HepG2 (cell line): Measurements from ENCODE around the gene RASD1. TPM values are rescaled to one million over a fixed set of nuclear protein-coding genes. Genes with fewer than 3 reads are reported as not detected.

Experiments
- FOSL1 ChIP-seq: sonication (generic); formaldehyde crosslinking; IDR thresholded peaks from 2 replicates; pipeline ENCODE4 v1.9.0; 2021; ENCODE audit warnings: missing genetic modification reagents, borderline replicate concordance
- NFATC3 ChIP-seq: sonication (generic); formaldehyde crosslinking; IDR thresholded peaks from 2 replicates; pipeline ENCODE4 v1.5.1; 2020; ENCODE audit warnings: mild to moderate bottlenecking, missing genetic modification reagents
- SMYD3 ChIP-seq: sonication (generic); formaldehyde crosslinking; IDR thresholded peaks from 2 replicates; pipeline ENCODE4 v1.8.1; 2023; ENCODE audit warnings: mild to moderate bottlenecking, missing genetic modification reagents
- SOX5 ChIP-seq: IDR thresholded peaks from 2 replicates; pipeline ENCODE4 v1.6.1; 2016; ENCODE audit warnings: borderline replicate concordance
- SPEN ChIP-seq: sonication (generic); formaldehyde crosslinking; IDR thresholded peaks from 2 replicates; pipeline ENCODE4 v1.5.1; 2020; ENCODE audit warnings: low read depth, mild to moderate bottlenecking, missing genetic modification reagents
- TOPORS ChIP-seq: sonication (generic); formaldehyde crosslinking; IDR thresholded peaks from 2 replicates; pipeline ENCODE4 v1.8.0; 2023; ENCODE audit warnings: mild to moderate bottlenecking, missing genetic modification reagents
- TP53 ChIP-seq: sonication (generic); formaldehyde crosslinking; conservative IDR thresholded peaks from 2 replicates; pipeline ENCODE4 v1.4.0; 2020; ENCODE audit warnings: missing genetic modification reagents
- ZHX1 ChIP-seq: sonication (generic); formaldehyde crosslinking; IDR thresholded peaks from 2 replicates; pipeline ENCODE4 v1.8.1; 2022; ENCODE audit warnings: low read depth, mild to moderate bottlenecking, missing genetic modification reagents
- ZNF136 ChIP-seq: sonication (generic); formaldehyde crosslinking; IDR thresholded peaks from 2 replicates; pipeline ENCODE4 v1.8.1; 2022; ENCODE audit warnings: low read depth, mild to moderate bottlenecking, moderate library complexity, missing genetic modification reagents
- ZNF557 ChIP-seq: sonication (generic); formaldehyde crosslinking; IDR thresholded peaks from 2 replicates; pipeline ENCODE4 v1.4.0; 2020; ENCODE audit warnings: missing genetic modification reagents
- ZNF775 ChIP-seq: sonication (generic); formaldehyde crosslinking; IDR thresholded peaks from 2 replicates; pipeline ENCODE4 v1.4.0; 2020; ENCODE audit warnings: missing genetic modification reagents, mild to moderate bottlenecking, moderate library complexity, borderline replicate concordance
- ZNF790 ChIP-seq: sonication (generic); formaldehyde crosslinking; IDR thresholded peaks from 2 replicates; pipeline ENCODE4 v1.8.0; 2022; ENCODE audit warnings: missing genetic modification reagents, mild to moderate bottlenecking, borderline replicate concordance
- polyA plus RNA-seq, 8 experiments: library from polyadenylated mRNA; depleted of rRNA in 3 of 8; stranded (reverse) in 7 of 8; unstranded in 1 of 8; fragments of >200 nt; fragmentation: Illumina TruSeq in 4 of 8; extraction: Trizol in 4 of 8; gene quantifications; 2 replicates each; pipeline versions ENCODE4 v1.2.1 to v1.2.3, GENCODE V29; 2011 to 2016; ENCODE audit warnings: low read depth in 4 of 8, missing spikeins in 1 of 8, mixed read lengths in 1 of 8; ENCODE audit not compliant: insufficient read depth in 1 of 8
- total RNA-seq, 5 experiments: library from RNA; depleted of rRNA; stranded (reverse); fragments of >200 nt; fragmentation: Illumina TruSeq; extraction: Trizol; gene quantifications; 2 replicates each; pipeline ENCODE4 v1.2.3, GENCODE V29; 2016; ENCODE audit warnings: low read depth in 1 of 5
- TF ChIP-seq, protein P1 (sequence below): sonication (generic); formaldehyde crosslinking; IDR thresholded peaks from 2 replicates; pipeline ENCODE4 v1.5.0; 2020; ENCODE audit warnings: mild to moderate bottlenecking, missing genetic modification reagents, borderline replicate concordance
- TF ChIP-seq, protein P2 (sequence below): IDR thresholded peaks from 2 replicates; pipeline ENCODE4 v1.6.1; 2018; ENCODE audit warnings: missing genetic modification reagents

The RASD1 gene
- total and polyA plus RNA-seq, 2 of the 13 experiments (the other 11 are each of a cell fraction or from before 2014, with no cell fraction given) = 1.6 to 4.2 TPM

DNA sequence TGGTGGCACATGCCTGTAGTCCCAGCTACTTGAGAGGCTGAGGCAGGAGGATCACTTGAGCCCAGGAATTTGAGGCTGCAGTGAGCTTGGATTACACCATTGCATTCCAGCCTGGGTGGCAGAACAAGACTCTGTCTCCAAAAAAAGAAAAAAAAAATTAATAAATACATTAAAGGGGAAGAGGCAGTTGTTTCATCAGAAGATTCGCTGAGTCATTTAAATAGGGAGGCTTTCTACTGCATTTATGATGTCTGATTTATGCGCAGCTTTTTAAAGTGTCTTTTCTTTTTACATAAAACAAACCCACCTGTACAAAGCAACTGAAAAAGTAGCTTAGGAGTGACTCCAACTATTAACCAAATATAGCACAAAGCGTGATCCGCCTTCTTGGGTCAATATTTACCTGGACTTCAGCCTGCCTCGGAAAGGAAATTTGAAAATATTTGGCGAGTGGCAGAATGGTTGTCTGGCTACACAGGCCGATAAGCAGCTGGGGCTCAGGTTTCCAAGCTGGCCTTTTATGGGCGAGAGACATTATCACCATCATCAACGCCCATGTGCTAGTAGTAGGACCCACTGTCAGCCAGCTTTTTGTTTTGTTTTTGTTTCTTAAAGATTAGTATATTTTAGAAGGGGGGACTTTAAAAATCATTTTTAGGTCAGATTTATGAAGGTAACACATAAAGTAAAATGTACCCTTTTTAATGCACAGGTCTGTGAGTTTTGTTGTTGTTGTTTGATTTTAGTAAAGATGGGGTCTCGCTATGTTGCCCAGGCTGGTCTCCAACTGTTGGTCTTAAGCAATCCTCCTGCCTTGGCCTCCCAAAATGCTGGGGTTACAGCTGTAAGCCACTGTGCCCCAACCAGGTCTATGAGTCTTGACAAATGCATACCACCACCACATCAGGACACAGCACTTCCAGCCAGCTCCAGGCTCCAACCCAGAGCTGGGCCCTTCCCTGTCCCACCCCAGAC lies 42.5 kb upstream of the RASD1 start (continued):
- TF ChIP-seq SPEN (CRISPR knock-in tag) (no peak), ZHX1 (0 out of 2 replicates have a peak, but pooled peaks have one; percentile 42), SOX5 (CRISPR knock-in tag) (peak; percentile 94), ZNF790 (CRISPR knock-in tag) (no peak), ZNF775 (CRISPR knock-in tag) (no peak), SMYD3 (peak; percentile 88), TOPORS (CRISPR knock-in tag) (0 out of 2 replicates have a peak, but pooled peaks have one; percentile 57), FOSL1 (CRISPR knock-in tag) (no peak), TP53 (no peak), ZNF557 (CRISPR knock-in tag) (no peak), ZNF136 (CRISPR knock-in tag) (no peak; the same call in 1 of the 2 replicates), NFATC3 (CRISPR knock-in tag) (no peak)
- TF ChIP-seq, protein P1, sequence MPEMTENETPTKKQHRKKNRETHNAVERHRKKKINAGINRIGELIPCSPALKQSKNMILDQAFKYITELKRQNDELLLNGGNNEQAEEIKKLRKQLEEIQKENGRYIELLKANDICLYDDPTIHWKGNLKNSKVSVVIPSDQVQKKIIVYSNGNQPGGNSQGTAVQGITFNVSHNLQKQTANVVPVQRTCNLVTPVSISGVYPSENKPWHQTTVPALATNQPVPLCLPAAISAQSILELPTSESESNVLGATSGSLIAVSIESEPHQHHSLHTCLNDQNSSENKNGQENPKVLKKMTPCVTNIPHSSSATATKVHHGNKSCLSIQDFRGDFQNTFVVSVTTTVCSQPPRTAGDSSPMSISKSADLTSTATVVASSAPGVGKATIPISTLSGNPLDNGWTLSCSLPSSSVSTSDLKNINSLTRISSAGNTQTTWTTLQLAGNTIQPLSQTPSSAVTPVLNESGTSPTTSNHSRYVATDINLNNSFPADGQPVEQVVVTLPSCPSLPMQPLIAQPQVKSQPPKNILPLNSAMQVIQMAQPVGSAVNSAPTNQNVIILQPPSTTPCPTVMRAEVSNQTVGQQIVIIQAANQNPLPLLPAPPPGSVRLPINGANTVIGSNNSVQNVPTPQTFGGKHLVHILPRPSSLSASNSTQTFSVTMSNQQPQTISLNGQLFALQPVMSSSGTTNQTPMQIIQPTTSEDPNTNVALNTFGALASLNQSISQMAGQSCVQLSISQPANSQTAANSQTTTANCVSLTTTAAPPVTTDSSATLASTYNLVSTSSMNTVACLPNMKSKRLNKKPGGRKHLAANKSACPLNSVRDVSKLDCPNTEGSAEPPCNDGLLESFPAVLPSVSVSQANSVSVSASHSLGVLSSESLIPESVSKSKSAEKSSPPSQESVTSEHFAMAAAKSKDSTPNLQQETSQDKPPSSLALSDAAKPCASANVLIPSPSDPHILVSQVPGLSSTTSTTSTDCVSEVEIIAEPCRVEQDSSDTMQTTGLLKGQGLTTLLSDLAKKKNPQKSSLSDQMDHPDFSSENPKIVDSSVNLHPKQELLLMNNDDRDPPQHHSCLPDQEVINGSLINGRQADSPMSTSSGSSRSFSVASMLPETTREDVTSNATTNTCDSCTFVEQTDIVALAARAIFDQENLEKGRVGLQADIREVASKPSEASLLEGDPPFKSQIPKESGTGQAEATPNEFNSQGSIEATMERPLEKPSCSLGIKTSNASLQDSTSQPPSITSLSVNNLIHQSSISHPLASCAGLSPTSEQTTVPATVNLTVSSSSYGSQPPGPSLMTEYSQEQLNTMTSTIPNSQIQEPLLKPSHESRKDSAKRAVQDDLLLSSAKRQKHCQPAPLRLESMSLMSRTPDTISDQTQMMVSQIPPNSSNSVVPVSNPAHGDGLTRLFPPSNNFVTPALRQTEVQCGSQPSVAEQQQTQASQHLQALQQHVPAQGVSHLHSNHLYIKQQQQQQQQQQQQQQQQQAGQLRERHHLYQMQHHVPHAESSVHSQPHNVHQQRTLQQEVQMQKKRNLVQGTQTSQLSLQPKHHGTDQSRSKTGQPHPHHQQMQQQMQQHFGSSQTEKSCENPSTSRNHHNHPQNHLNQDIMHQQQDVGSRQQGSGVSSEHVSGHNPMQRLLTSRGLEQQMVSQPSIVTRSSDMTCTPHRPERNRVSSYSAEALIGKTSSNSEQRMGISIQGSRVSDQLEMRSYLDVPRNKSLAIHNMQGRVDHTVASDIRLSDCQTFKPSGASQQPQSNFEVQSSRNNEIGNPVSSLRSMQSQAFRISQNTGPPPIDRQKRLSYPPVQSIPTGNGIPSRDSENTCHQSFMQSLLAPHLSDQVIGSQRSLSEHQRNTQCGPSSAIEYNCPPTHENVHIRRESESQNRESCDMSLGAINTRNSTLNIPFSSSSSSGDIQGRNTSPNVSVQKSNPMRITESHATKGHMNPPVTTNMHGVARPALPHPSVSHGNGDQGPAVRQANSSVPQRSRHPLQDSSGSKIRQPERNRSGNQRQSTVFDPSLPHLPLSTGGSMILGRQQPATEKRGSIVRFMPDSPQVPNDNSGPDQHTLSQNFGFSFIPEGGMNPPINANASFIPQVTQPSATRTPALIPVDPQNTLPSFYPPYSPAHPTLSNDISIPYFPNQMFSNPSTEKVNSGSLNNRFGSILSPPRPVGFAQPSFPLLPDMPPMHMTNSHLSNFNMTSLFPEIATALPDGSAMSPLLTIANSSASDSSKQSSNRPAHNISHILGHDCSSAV (CRISPR knock-in tag) = no peak
- TF ChIP-seq, protein P2, sequence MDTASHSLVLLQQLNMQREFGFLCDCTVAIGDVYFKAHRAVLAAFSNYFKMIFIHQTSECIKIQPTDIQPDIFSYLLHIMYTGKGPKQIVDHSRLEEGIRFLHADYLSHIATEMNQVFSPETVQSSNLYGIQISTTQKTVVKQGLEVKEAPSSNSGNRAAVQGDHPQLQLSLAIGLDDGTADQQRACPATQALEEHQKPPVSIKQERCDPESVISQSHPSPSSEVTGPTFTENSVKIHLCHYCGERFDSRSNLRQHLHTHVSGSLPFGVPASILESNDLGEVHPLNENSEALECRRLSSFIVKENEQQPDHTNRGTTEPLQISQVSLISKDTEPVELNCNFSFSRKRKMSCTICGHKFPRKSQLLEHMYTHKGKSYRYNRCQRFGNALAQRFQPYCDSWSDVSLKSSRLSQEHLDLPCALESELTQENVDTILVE (CRISPR knock-in tag) = peak; percentile 72; the same call in 1 of the 2 replicates
